Kidney capillary endothelial cell (primary cell): Measurements from ENCODE around the gene GPALPP1.
"Not testable (repeated sequence)": the region's sequence is repeated elsewhere in the genome, so short reads cannot be mapped to it uniquely, and the experiment has no call there.

Source experiments
- DNase-seq: peaks from one replicate; pipeline ENCODE4 v3.0.0-alpha.2; 2018; ENCODE audit warnings: low spot score

The GPALPP1 gene

GRCh38 chr13:45007225-45007624, 17.9 kb downstream of the GPALPP1 start:
- DNase-seq = no peak

GRCh38 chr13:45007823-45008222, 18.5 kb downstream of the GPALPP1 start:
- DNase-seq = no peak

- DNase-seq = no peak
These were observed 21.9 kb downstream of the GPALPP1 start for GRCh38 chr13:45011198-45011597.

GRCh38 chr13:45015300-45015699, 26.0 kb downstream of the GPALPP1 start:
- peak; percentile 61 for DNase-seq

- no peak for DNase-seq
These were observed 27.6 kb downstream of the GPALPP1 start for GRCh38 chr13:45016792-45017425.

GRCh38 chr13:45019981-45020380, 30.6 kb downstream of the GPALPP1 start:
- not testable (repeated sequence) for DNase-seq

GRCh38 chr13:45021250-45021649, 31.9 kb downstream of the GPALPP1 start:
- DNase-seq = no peak

GRCh38 chr13:45024847-45025246, 35.5 kb downstream of the GPALPP1 start:
- DNase-seq = no peak

GRCh38 chr13:45034342-45034741, 45.0 kb downstream of the GPALPP1 start:
- no peak for DNase-seq

- no peak for DNase-seq
These were observed 46.9 kb downstream of the GPALPP1 start for GRCh38 chr13:45036206-45036605.

GRCh38 chr13:45040173-45040572, 50.8 kb downstream of the GPALPP1 start:
- no peak for DNase-seq

- DNase-seq = no peak
These were observed 51.3 kb downstream of the GPALPP1 start for GRCh38 chr13:45040622-45041021.

- DNase-seq = no peak
These were observed 53.2 kb downstream of the GPALPP1 start for GRCh38 chr13:45042539-45042938.

GRCh38 chr13:45046445-45046844, 57.1 kb downstream of the GPALPP1 start:
- DNase-seq = no peak

- peak; percentile 82 for DNase-seq
These were observed 58.3 kb downstream of the GPALPP1 start for GRCh38 chr13:45047394-45048310.

GRCh38 chr13:45048890-45049407, 59.6 kb downstream of the GPALPP1 start:
- no peak for DNase-seq

GRCh38 chr13:45049478-45049877, 60.1 kb downstream of the GPALPP1 start:
- no peak for DNase-seq

- DNase-seq = no peak
These were observed 62.0 kb downstream of the GPALPP1 start for GRCh38 chr13:45051315-45051714.

- peak; percentile 36 for DNase-seq
These were observed 66.0 kb downstream of the GPALPP1 start for GRCh38 chr13:45055198-45055901.

GRCh38 chr13:45055902-45056648, 66.7 kb downstream of the GPALPP1 start:
- DNase-seq = no peak

GRCh38 chr13:45060062-45060461, 70.7 kb downstream of the GPALPP1 start:
- DNase-seq = no peak
